Adrenal gland (tissue), 5 donors: Measurements from ENCODE around the gene TES.

Source experiments
- CTCF ChIP-seq, 6 experiments: fragments of 450-650 bp in 4 of 6; fragments of 200-600 bp in 2 of 6; sonication (generic) in 1 of 6; IDR thresholded peaks; 1 replicate in 5 of 6; 2 replicates in 1 of 6; pipeline versions ENCODE4 v1.5.1 to v1.8.0; 2016 to 2021; ENCODE audit warnings: antibody characterized with exemption in 6 of 6, mild to moderate bottlenecking in 2 of 6, moderate library complexity in 1 of 6
- POLR2A ChIP-seq, 2 donors: fragments of 450-650 bp; IDR thresholded peaks; one replicate each; pipeline ENCODE4 v1.6.1; 2017; ENCODE audit warnings: antibody characterized with exemption in 2 of 2, mild to moderate bottlenecking in 2 of 2, moderate library complexity in 1 of 2
- donor health status: DM: no; HTN: no; CAD: no.

DNA sequence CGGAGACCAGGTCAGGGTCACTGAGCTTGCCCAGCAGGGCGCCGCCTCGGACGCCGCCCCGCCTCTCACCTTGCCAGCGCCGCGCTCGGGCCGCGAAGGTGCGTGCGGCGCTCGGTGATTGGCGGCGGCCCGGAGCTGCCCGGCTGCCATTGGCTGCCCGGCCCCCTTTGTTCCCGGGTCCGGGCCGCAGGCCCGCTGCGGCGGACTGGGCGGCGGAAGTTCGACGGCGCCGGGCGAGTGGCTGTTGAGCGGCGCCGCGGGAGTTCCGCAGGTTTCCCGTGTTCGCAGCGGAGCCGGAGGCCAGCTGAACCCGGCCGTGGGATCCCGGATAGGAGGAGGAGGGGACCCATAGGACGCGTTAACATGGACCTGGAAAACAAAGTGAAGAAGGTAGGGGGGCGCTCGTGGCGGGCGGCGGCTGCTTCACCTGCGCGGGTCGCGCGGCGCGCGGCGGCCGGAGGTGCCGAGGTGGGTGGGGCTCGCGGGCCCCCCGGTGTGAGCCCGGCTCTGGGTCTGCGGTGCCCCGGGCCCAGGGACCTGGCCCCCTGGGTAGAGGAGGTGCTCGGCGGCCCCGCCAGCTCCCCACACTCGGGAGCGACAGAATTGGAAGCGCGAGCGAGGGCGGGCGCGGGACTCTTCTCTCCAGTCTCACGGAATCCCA, at the start of gene TES:
- TF ChIP-seq CTCF (IDR thresholded peaks at IDR 0.05) (no peak), POLR2A (IDR thresholded peaks at IDR 0.05) (peak; percentile 28 to 63)
